Endothelial cell of umbilical vein (primary cell): ENCODE data around the gene BHLHE23. TPM values are rescaled to one million over a fixed set of nuclear protein-coding genes. Genes with fewer than 3 reads are reported as not detected.

Source experiments
- BruUV-seq: library from RNA; stranded (reverse); fragments of 400-500 nt; replicated peaks from 2 replicates; lab custom pipeline; 2021; lab: Mats Ljungman, UMichigan
- CTCF ChIA-PET: fragments of 300-600, 350-600 bp; sonication (Branson Sonifier 250); formaldehyde crosslinking; loops from one replicate; lab custom pipeline; 2021; ENCODE audit warnings: antibody characterized with exemption, inconsistent platforms; lab: Charles Lee
- POLR2A ChIA-PET: fragments of 300-600, 350-600 bp; sonication (Branson Sonifier 250); formaldehyde crosslinking; loops from one replicate; lab custom pipeline; 2021; ENCODE audit warnings: antibody characterized with exemption, inconsistent platforms; lab: Charles Lee
- DNase-seq: peaks from one replicate; pipeline ENCODE4 v3.0.0-alpha.2; 2011; ENCODE audit warnings: low read depth, low spot score
- FAIRE-seq: peaks from 2 replicates; lab custom pipeline; 2011; peaks lifted over from hg19 to GRCh38; lab: Jason Lieb, UNC
- H2AFZ ChIP-seq: 2 replicates; pipeline ENCODE4 v1.6.0; 2012; ENCODE audit warnings: low read depth, low read length, control low read depth, inconsistent platforms
- H3K27ac ChIP-seq: 2 replicates; pipeline ENCODE4 v1.5.1; 2011; ENCODE audit warnings: low read depth, mild to moderate bottlenecking, control low read depth, low read length, moderate library complexity; ENCODE audit not compliant: insufficient read depth
- H3K27me3 ChIP-seq, 2 experiments: 2 replicates each; pipeline versions ENCODE4 v1.6.0 to v1.6.1; 2011; ENCODE audit warnings: low read length in 2 of 2, mixed read lengths in 1 of 2; ENCODE audit not compliant: control insufficient read depth in 2 of 2, insufficient read depth in 2 of 2
- H3K36me3 ChIP-seq, 2 experiments: 2 replicates in 1 of 2; 3 replicates in 1 of 2; pipeline ENCODE4 v1.5.1; 2011; ENCODE audit warnings: low read length in 2 of 2, mild to moderate bottlenecking in 1 of 2, moderate library complexity in 1 of 2; ENCODE audit not compliant: control insufficient read depth in 2 of 2, insufficient read depth in 2 of 2; ENCODE audit errors: extremely low read depth in 1 of 2
- H3K4me1 ChIP-seq: 3 replicates; pipeline ENCODE4 v1.5.1; 2011; ENCODE audit warnings: mild to moderate bottlenecking, low read length; ENCODE audit not compliant: control insufficient read depth, insufficient read depth; ENCODE audit errors: extremely low read depth
- H3K4me2 ChIP-seq: 2 replicates; pipeline ENCODE4 v1.6.1; 2011; ENCODE audit warnings: low read length, control low read depth, mixed read lengths; ENCODE audit not compliant: insufficient read depth
- H3K4me3 ChIP-seq, 3 experiments: fragments of 200-600 bp in 1 of 3; sonication (generic), shearing (Covaris generic) in 1 of 3; replicated peaks in 1 of 3; 2 replicates each; pipeline ENCODE4 v1.5.1; 2011 to 2016; ENCODE audit warnings: control low read depth in 3 of 3, low read length in 3 of 3, mild to moderate bottlenecking in 2 of 3, inconsistent platforms in 1 of 3, low read depth in 1 of 3, moderate library complexity in 1 of 3; ENCODE audit not compliant: insufficient read depth in 1 of 3
- H3K79me2 ChIP-seq: 2 replicates; pipeline ENCODE4 v1.6.0; 2012; ENCODE audit warnings: low read length, inconsistent platforms; ENCODE audit not compliant: control insufficient read depth, insufficient read depth
- H3K9ac ChIP-seq: replicated peaks from 2 replicates; pipeline ENCODE3; 2011; ENCODE audit warnings: low read length, control low read depth; ENCODE audit not compliant: insufficient read depth; ENCODE audit errors: extremely low read depth
- H3K9me1 ChIP-seq: replicated peaks from 3 replicates; pipeline ENCODE4 v1.6.0; 2011; ENCODE audit warnings: mild to moderate bottlenecking, low read length; ENCODE audit not compliant: control insufficient read depth, insufficient read depth; ENCODE audit errors: extremely low read depth
- H3K9me3 ChIP-seq: replicated peaks from 2 replicates; pipeline ENCODE4 v1.5.1; 2012; ENCODE audit warnings: low read length, inconsistent platforms; ENCODE audit not compliant: control insufficient read depth, insufficient read depth
- H4K20me1 ChIP-seq: replicated peaks from 2 replicates; pipeline ENCODE3; 2011; ENCODE audit warnings: mild to moderate bottlenecking, low read length; ENCODE audit not compliant: control insufficient read depth, insufficient read depth; ENCODE audit errors: extremely low read depth
- EZH2 ChIP-seq: IDR thresholded peaks from 2 replicates; pipeline ENCODE4 v1.6.1; 2012; ENCODE audit warnings: borderline replicate concordance, low read depth, mild to moderate bottlenecking, moderate library complexity, low read length, inconsistent platforms; ENCODE audit not compliant: severe bottlenecking
- FOS ChIP-seq: IDR thresholded peaks from 2 replicates; pipeline ENCODE4 v1.6.1; 2011; ENCODE audit warnings: mild to moderate bottlenecking, low read length, moderate library complexity, borderline replicate concordance; ENCODE audit not compliant: insufficient read depth
- GATA2 ChIP-seq: IDR thresholded peaks from 2 replicates; pipeline ENCODE4 v1.7.0; 2011; ENCODE audit warnings: low read depth, mild to moderate bottlenecking, moderate library complexity, mixed read lengths, low read length; ENCODE audit not compliant: insufficient read length, insufficient read depth
- JUN ChIP-seq: IDR thresholded peaks from 2 replicates; pipeline ENCODE4 v1.6.1; 2011; ENCODE audit warnings: borderline replicate concordance, low read depth; ENCODE audit not compliant: insufficient read length, insufficient read depth
- MAX ChIP-seq: IDR thresholded peaks from 2 replicates; pipeline ENCODE4 v1.6.1; 2011; ENCODE audit not compliant: insufficient read depth, insufficient read length
- MYC ChIP-seq: IDR thresholded peaks from one replicate; pipeline ENCODE4 v1.6.1; 2011; ENCODE audit warnings: mild to moderate bottlenecking, low read depth, low read length
- POLR2A ChIP-seq: IDR thresholded peaks from 2 replicates; pipeline ENCODE4 v1.6.1; 2012; ENCODE audit warnings: low read depth, mild to moderate bottlenecking, control low read depth, low read length
- POLR2AphosphoS5 ChIP-seq: IDR thresholded peaks from 2 replicates; pipeline ENCODE4 v1.6.1; 2012; ENCODE audit warnings: low read depth, mild to moderate bottlenecking, control low read depth, low read length, moderate library complexity; ENCODE audit not compliant: insufficient read depth
- dilution Hi-C: fragments of 300-500 bp; cut with MboI; formaldehyde crosslinking; loops from one replicate; pipeline ENCODE4 v1.15.0; 2019; ENCODE audit warnings: low sequenced_read_pairs; ENCODE audit not compliant: extremely low pct_ligation_motif_present
- intact Hi-C: fragments of 100-400 bp; cut with micrococcal nuclease; formaldehyde crosslinking; loops from one replicate; pipeline ENCODE4 v1.10.0; 2022
- polyA plus RNA-seq, 4 experiments: library from polyadenylated mRNA; depleted of rRNA in 3 of 4; stranded (reverse) in 3 of 4; unstranded in 1 of 4; fragments of >200 nt; gene quantifications; 2 replicates each; pipeline versions ENCODE4 v1.2.1 to v1.2.3, GENCODE V29; 2011 to 2012; ENCODE audit warnings: missing spikeins in 1 of 4
- total RNA-seq: library from RNA; stranded (reverse); gene quantifications from 2 replicates; pipeline ENCODE4 v1.2.3, GENCODE V29; 2021

BHLHE23 gene
- total and polyA plus RNA-seq, 2 donors (not counting 3 experiments of a cell fraction or from before 2014, with no cell fraction given) = not detected

GRCh38 chr20:62995898-62996595, 10.7 kb downstream of the BHLHE23 start:
- POLR2A ChIA-PET = no interaction called here
- H3K27me3 ChIP-seq = peaks cover 7 to 12% of the 10 kb centered on the region in 2 experiments
- H3K36me3 ChIP-seq = no peaks in the 10 kb centered on the region
- no peak for TF ChIP-seq POLR2AphosphoS5
- no peak for TF ChIP-seq EZH2
- TF ChIP-seq POLR2A = no peak
- no peak for TF ChIP-seq GATA2
- TF ChIP-seq JUN = no peak
- TF ChIP-seq MAX = no peak
- no peak for TF ChIP-seq FOS
- TF ChIP-seq MYC = no peak
- intact Hi-C loops (no loop called here), dilution Hi-C loops (no loop called here)
- no peaks in the 10 kb centered on the region for H3K9me1 ChIP-seq
- BruUV-seq = no TSS peak
- no peak overlapping the region for H3K4me2 ChIP-seq
- no peaks in the 10 kb centered on the region for H3K9me3 ChIP-seq
- no peak for DNase-seq
- H2AFZ ChIP-seq = no peak overlapping the region
- H3K4me3 ChIP-seq = no peak overlapping the region
- H3K79me2 ChIP-seq = no peaks in the 10 kb centered on the region
- CTCF ChIA-PET = interaction anchor here (1.4 to 2.5 kb wide), 2 partner anchors 13 to 24 kb away, joined by 4 to 8 read pairs; no protein-coding TSS in a partner anchor
- FAIRE-seq = no peak
- H3K4me1 ChIP-seq = no peaks in the 10 kb centered on the region
- no peaks in the 10 kb centered on the region for H4K20me1 ChIP-seq
- no peak overlapping the region for H3K27ac ChIP-seq
- H3K9ac ChIP-seq = no peak overlapping the region
